ENCODE measurements around the gene PTPN14.

The PTPN14 gene

DNA sequence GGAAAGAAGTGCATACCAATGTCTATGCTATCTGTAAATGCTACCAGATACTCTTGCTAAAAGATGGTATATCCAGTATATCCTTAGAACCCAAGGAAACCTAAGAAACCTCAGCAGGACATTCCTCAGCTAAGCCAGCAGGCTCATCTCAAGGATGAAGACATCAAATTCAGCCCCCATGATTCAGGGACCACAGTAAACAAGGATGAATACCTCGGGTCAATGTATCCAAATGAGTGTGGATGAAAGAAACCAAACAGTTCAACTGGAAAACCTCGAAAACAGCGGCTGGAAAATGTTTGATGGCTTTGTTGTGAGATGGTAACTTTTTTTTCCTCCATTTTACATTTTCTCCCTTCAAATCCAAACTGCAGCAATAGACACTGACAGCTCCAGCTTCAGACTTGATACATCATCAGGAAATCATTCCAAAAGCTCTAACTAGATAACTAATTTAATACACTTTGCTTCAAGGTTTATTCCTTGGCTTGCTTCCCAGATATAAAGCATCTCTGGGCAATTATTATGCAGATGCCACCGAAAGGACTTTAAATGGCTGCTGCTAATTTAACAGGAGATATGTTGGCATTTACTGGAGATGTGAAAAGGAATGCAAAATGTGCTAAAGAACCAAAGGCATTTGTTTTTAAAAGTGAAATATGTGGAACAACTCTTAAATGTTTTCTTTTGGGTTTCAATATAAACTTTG lies 196.8 kb downstream of the PTPN14 start:
- H3K4me3 ChIP-seq (ENCODE audit: low read length), result no peak overlapping the region
- peaks cover 13% of the 10 kb centered on the region for H3K27me3 ChIP-seq (ENCODE audit: low read depth, low read length)
- TF ChIP-seq EZH2phosphoT487 (IDR thresholded peaks at IDR 0.05; ENCODE audit: low read depth), result no peak
- TF ChIP-seq, protein P1, sequence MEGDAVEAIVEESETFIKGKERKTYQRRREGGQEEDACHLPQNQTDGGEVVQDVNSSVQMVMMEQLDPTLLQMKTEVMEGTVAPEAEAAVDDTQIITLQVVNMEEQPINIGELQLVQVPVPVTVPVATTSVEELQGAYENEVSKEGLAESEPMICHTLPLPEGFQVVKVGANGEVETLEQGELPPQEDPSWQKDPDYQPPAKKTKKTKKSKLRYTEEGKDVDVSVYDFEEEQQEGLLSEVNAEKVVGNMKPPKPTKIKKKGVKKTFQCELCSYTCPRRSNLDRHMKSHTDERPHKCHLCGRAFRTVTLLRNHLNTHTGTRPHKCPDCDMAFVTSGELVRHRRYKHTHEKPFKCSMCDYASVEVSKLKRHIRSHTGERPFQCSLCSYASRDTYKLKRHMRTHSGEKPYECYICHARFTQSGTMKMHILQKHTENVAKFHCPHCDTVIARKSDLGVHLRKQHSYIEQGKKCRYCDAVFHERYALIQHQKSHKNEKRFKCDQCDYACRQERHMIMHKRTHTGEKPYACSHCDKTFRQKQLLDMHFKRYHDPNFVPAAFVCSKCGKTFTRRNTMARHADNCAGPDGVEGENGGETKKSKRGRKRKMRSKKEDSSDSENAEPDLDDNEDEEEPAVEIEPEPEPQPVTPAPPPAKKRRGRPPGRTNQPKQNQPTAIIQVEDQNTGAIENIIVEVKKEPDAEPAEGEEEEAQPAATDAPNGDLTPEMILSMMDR (IDR thresholded peaks at IDR 0.05; ENCODE audit: low read depth, low read length), result no peak
- no peaks in the 10 kb centered on the region for H3K36me3 ChIP-seq (replicated peaks; ENCODE audit: low read depth, low read length)
- no peaks in the 10 kb centered on the region for H3K9me3 ChIP-seq (ENCODE audit: insufficient read depth, low read length)
- H3K79me2 ChIP-seq (ENCODE audit: low read length), result no peaks in the 10 kb centered on the region
- no peak overlapping the region for H3K4me2 ChIP-seq (ENCODE audit: low read length)
- H3K4me1 ChIP-seq (ENCODE audit: low read length), result no peaks in the 10 kb centered on the region
- H2AFZ ChIP-seq (ENCODE audit: low read depth, low read length), result no peak overlapping the region
- no peak overlapping the region for H3K27ac ChIP-seq (ENCODE audit: low read length)
- no peak overlapping the region for H3K9ac ChIP-seq (ENCODE audit: low read length)
- no peaks in the 10 kb centered on the region for H4K20me1 ChIP-seq (ENCODE audit: insufficient read depth, low read length)

DNA sequence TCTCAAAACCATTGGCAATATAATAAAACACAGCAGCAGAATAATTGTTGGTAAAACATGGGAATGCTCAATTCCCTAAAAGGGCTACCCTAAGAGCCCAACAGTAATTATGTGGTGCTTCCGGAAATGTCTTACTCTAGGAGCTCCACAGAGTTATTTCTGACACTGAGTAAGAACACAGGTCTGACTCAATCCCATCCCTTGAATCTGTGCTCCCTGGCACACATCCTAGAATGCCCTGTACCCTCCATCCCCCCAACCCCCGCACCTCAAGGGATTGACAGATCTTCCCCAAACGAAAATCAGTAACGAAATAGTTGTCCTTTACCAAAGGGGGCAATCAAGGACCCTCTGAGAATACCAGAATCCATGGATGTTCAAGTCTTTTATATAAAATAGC lies 198.6 kb downstream of the PTPN14 start:
- no peaks in the 10 kb centered on the region for H3K4me1 ChIP-seq (ENCODE audit: low read length)
- no peaks in the 10 kb centered on the region for H3K79me2 ChIP-seq (ENCODE audit: low read length)
- no peak overlapping the region for H3K4me3 ChIP-seq (ENCODE audit: low read length)
- no peak overlapping the region for H3K27ac ChIP-seq (ENCODE audit: low read length)
- H3K36me3 ChIP-seq (replicated peaks; ENCODE audit: low read depth, low read length), result no peaks in the 10 kb centered on the region
- H2AFZ ChIP-seq (ENCODE audit: low read depth, low read length), result no peak overlapping the region
- H3K9me3 ChIP-seq (ENCODE audit: insufficient read depth, low read length), result no peaks in the 10 kb centered on the region
- no peak overlapping the region for H3K4me2 ChIP-seq (ENCODE audit: low read length)
- no peak overlapping the region for H3K9ac ChIP-seq (ENCODE audit: low read length)
- no peak for TF ChIP-seq EZH2phosphoT487 (IDR thresholded peaks at IDR 0.05; ENCODE audit: low read depth)
- TF ChIP-seq, protein P1 (IDR thresholded peaks at IDR 0.05; ENCODE audit: low read depth, low read length), result no peak
- H3K27me3 ChIP-seq (ENCODE audit: low read depth, low read length), result peaks cover 13% of the 10 kb centered on the region
- H4K20me1 ChIP-seq (ENCODE audit: insufficient read depth, low read length), result no peaks in the 10 kb centered on the region

DNA sequence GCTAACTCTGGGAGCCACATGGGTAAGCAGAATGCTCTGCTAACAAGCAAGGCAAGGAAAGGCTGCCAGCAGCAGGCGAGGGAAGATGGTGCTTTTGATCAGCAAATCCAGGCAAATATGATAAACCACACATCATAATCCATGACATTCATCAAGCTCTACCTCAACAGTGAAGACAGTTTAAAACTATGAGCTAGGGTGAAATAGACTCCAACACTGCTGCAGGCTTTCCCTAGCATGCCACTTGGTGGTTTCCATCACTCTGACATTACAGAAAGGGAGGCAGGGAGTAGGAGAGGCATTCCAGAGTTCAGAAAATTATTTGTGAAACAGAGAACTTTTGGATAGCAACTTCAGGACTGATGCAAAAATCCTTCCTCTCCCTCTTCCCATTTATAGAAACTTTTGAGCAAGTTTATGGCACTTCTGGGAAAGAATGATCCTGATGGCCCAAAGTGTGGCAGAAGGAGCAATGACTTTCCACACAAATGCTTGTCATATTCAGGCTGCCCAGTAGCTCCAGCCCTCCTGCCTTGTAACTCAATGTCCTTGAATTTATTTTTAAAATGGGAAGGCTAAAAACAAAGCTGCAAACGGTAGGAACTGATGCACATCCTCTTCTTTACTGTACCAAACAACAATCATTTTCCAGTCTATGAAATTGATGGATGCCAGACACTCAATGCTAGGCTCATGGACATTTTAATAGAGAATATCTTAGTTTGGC lies 199.7 kb downstream of the PTPN14 start:
- Histone ChIP-seq H3K79me2 (ENCODE audit: low read length) (no peaks in the 10 kb centered on the region), H3K9me3 (ENCODE audit: insufficient read depth, low read length) (no peaks in the 10 kb centered on the region), H3K27ac (ENCODE audit: low read length) (no peak overlapping the region), H3K4me1 (ENCODE audit: low read length) (no peaks in the 10 kb centered on the region), H3K9ac (ENCODE audit: low read length) (no peak overlapping the region), H3K4me2 (ENCODE audit: low read length) (no peak overlapping the region), H3K4me3 (ENCODE audit: low read length) (no peak overlapping the region), H2AFZ (ENCODE audit: low read depth, low read length) (no peak overlapping the region), H4K20me1 (ENCODE audit: insufficient read depth, low read length) (no peaks in the 10 kb centered on the region), H3K27me3 (ENCODE audit: low read depth, low read length) (peaks cover 13% of the 10 kb centered on the region), H3K36me3 (replicated peaks; ENCODE audit: low read depth, low read length) (no peaks in the 10 kb centered on the region)
- TF ChIP-seq, protein P1 (IDR thresholded peaks at IDR 0.05; ENCODE audit: low read depth, low read length), result no peak
- TF ChIP-seq EZH2phosphoT487 (IDR thresholded peaks at IDR 0.05; ENCODE audit: low read depth), result no peak

DNA sequence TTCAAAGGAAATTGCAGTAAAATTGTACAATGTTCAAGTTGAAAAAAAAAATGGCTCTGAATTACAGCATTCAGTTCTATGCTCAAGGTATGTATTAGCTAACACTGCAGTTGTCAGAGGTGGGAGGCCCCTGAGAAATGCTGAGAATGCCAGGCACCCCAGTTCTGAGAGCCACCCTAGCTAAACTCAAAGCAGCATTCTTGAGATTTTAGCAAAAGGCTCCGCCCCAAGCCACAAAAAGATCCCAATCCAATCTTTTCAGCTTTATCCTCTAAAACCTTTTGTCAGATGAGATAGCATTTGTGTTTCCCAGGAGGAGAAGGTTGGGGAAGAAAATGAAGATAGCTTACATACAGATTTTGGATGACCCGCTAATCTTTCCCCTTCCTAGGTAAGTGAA lies 201.6 kb downstream of the PTPN14 start:
- Histone ChIP-seq H2AFZ (ENCODE audit: low read depth, low read length) (no peak overlapping the region), H3K79me2 (ENCODE audit: low read length) (no peaks in the 10 kb centered on the region), H3K9ac (ENCODE audit: low read length) (no peak overlapping the region), H3K9me3 (ENCODE audit: insufficient read depth, low read length) (no peaks in the 10 kb centered on the region), H4K20me1 (ENCODE audit: insufficient read depth, low read length) (no peaks in the 10 kb centered on the region), H3K36me3 (replicated peaks; ENCODE audit: low read depth, low read length) (peaks cover 5% of the 10 kb centered on the region), H3K27me3 (ENCODE audit: low read depth, low read length) (0 out of 2 replicates have a peak, but pooled peaks cover 5% of the 10 kb centered on the region), H3K4me1 (ENCODE audit: low read length) (no peaks in the 10 kb centered on the region), H3K4me3 (ENCODE audit: low read length) (no peak overlapping the region), H3K4me2 (ENCODE audit: low read length) (no peak overlapping the region), H3K27ac (ENCODE audit: low read length) (no peak overlapping the region)
- TF ChIP-seq EZH2phosphoT487 (IDR thresholded peaks at IDR 0.05; ENCODE audit: low read depth), result no peak
